ENCODE data around the gene NUDC.
"Not testable (repeated sequence)": the region's sequence is repeated elsewhere in the genome, so short reads cannot be mapped to it uniquely, and the experiment has no call there.

The NUDC gene

GRCh38 chr1:26989403-26990109 is 68.0 kb downstream of the NUDC start:
- DNase-seq (ENCODE audit: low read depth): not testable (repeated sequence)

DNA sequence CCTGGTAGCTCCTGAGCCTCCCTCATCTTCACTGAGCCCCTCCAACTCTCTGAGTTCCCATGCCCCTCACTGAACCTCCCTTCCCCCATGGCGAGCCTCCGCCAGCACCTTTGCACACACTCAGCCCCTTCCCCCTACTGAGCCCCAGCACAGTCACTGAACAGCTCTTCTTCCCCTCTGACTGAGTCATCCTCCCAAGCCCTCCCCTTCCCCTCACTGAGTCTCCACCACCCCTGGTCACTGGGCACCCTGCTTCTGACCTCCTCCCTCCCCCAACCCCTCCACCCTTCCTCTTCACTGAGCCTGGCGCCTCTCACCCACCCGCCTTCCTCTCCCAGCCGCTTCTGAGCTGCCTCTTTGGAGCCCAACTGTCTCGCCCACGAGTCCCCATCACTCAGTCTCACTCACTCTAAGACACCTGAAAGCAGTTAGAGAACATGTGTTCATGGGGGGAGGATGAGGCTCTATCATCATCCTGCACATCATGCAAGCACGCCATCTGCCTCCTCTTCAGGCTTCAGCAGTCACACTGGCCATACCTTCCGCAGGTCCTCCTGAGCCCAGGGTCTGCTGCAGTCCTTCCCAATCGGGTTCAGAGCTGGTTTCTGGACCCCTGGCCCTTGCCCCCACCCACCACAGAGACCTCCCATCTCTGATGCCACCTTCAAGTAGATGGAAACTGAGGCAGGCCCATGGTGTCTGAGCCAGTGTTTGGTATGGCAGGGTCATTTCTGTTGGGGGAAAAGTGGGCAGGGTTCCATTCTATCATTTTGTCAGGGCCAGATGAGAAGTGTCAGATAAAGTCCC is 70.0 kb downstream of the NUDC start:
- DNase-seq (ENCODE audit: low read depth): no peak

DNA sequence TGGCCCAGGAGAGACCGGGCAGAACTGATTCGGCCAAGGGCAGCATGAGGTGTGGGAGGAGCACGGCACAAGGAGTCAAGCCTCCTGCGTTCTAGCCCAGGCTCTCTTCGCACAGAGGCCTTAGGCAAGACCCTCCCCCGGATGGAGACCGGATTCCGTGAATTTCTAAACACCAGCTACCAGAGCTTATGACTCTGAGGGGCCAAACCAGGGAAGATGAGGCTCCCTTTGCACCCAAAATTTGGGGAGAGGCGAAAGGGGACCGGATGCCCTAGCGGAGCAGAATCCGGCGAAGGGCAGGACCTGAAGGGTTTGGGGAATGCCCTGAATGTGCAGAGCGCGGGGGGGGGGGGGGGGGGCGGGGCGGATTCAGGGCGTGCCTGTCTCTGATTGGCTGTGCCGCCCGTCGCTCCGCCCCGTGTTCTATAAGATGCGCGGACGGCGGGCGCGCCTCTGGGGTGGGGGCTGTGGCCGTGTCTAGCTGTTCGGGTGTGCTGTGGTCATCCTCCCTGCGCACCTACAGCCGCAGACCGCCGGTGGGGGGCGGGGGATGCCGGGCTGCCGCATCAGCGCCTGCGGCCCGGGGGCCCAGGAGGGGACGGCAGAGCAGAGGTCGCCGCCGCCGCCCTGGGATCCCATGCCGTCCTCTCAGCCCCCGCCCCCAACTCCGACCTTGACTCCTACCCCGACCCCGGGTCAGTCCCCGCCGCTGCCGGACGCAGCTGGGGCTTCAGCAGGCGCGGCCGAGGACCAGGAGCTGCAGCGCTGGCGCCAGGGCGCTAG is 71.9 kb downstream of the NUDC start, which contains the start of gene TRNP1:
TRNP1 (plus strand) TSS at position 456 of the 783 bp plus-strand sequence; CDS start at position 551, 95 bp downstream.
- DNase-seq (ENCODE audit: low read depth): peak; percentile 45

DNA sequence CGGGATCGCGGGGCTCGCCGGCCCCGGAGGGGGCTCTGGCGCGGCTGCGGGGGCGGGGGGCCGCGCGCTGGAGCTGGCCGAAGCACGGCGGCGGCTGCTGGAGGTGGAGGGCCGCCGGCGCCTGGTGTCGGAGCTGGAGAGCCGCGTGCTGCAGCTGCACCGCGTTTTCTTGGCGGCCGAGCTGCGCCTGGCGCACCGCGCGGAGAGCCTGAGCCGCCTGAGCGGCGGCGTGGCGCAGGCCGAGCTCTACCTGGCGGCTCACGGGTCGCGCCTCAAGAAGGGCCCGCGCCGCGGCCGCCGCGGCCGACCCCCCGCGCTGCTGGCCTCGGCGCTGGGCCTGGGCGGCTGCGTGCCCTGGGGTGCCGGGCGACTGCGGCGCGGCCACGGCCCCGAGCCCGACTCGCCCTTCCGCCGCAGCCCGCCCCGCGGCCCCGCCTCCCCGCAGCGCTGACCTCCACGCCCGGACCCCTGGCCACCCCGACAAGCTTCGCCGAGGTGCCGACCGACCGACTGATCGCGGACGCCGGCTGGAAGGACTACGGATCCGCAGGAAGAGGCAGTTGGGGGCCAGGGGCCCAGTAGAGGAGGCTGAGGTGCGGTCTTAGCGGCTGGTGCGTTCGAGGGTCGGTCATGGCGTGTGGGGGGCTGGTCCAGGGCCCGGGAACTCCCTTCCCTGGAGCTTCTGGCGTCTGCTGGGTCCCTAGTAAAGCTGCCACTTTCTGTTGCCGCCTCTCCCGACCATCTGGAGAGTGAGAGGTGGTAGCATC is 72.7 kb downstream of the NUDC start:
- no peak for DNase-seq (ENCODE audit: low read depth)

DNA sequence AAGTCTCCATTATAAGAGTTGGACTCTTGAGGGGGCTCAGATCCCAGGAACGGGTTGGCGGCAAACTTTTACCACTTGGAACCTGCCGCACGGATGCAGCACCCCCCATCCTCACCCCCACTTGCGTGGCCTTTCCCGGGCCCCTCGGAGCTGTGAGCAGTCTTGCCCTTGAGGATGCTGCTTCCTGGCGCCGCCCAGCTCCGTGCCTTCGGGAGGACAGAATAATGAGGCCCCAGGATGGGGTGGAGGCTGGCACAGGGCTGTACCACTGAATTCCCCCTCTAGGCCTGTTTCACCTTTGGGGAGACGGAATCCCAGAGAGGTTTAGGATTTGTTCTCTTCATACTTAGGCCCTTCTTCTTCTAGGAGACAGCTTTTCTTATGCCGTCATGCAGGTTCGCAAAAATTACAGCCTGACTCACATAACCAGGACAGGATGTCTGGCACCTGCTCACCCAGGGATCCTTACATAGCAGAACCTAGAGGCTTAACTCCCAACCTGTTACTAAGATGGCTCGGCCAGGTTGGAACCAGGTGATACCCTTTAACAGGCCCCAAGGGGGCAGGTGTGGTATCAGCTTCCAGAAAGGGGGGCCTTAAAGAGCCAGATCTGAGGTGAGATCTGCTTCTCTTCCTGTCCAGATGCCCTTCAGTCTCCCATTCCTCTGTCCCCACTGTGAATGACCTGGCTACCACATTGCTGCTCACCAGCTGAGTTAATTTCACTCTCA is 73.4 kb downstream of the NUDC start:
- no peak for DNase-seq (ENCODE audit: low read depth)

DNA sequence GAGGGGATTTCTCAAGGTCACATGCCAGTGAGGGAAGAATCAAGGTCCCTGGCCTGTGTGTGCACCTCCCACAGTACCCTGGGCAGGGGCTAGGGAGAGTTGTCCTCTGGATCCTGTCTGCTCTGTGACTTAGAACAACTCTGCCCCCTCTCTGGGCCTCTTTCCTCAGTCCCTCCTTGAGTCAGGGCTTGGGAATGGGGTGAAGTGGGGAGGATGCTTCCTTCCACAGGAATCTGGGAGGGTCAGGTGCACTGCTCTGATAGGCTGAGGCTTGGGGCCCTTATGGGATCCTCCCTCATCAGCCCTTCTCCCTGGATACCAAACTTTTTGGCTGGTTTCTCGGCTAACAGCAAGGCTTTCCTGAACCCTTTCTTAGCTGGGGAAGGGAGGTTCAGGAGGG is 74.5 kb downstream of the NUDC start:
- DNase-seq (ENCODE audit: low read depth): peak; percentile 59

Data from HS-27A (cell line).